Gastroesophageal sphincter (tissue), 4 donors: ENCODE measurements around the gene CDCP2. TPM values are rescaled to one million over a fixed set of nuclear protein-coding genes. Genes with fewer than 3 reads are reported as not detected.

Experiments
- ATAC-seq: fragments of 150-250 bp; one replicate; pipeline ENCODE4 v1.9.1; 2016; ENCODE audit warnings: mild to moderate bottlenecking, moderate library complexity
- H3K27ac ChIP-seq, 4 donors: fragments of 200-600 bp; sonication (generic) in 3 of 4; 1 replicate in 3 of 4; 2 replicates in 1 of 4; pipeline ENCODE4 v1.5.1; 2016 to 2019
- H3K27me3 ChIP-seq: fragments of 200-600 bp; sonication (generic); one replicate; pipeline ENCODE4 v1.5.1; 2019
- H3K36me3 ChIP-seq, 2 donors: fragments of 200-600 bp; sonication (generic); one replicate each; pipeline ENCODE4 v1.5.1; 2019; ENCODE audit warnings: control low read depth in 1 of 2
- H3K4me1 ChIP-seq, 3 donors: fragments of 200-600 bp; sonication (generic); 1 replicate in 2 of 3; 2 replicates in 1 of 3; pipeline ENCODE4 v1.5.1; 2016 to 2019; ENCODE audit warnings: control low read depth in 2 of 3
- H3K4me3 ChIP-seq, 2 donors: fragments of 200-600 bp; sonication (generic); one replicate each; pipeline ENCODE4 v1.5.1; 2019; ENCODE audit warnings: mild to moderate bottlenecking in 1 of 2, moderate library complexity in 1 of 2
- H3K9me3 ChIP-seq, 3 donors: fragments of 200-600 bp; sonication (generic); one replicate each; pipeline ENCODE4 v1.5.1; 2017 to 2019; ENCODE audit warnings: control low read depth in 2 of 3
- EP300 ChIP-seq: sonication (generic); formaldehyde crosslinking; IDR thresholded peaks from one replicate; pipeline ENCODE4 v1.6.1; 2017; ENCODE audit warnings: antibody characterized with exemption, mild to moderate bottlenecking
- POLR2A ChIP-seq, 2 donors: fragments of 450-650 bp; IDR thresholded peaks; one replicate each; pipeline ENCODE4 v1.6.1; 2017; ENCODE audit warnings: antibody characterized with exemption in 2 of 2, mild to moderate bottlenecking in 2 of 2, moderate library complexity in 1 of 2
- POLR2AphosphoS5 ChIP-seq: sonication (generic); formaldehyde crosslinking; IDR thresholded peaks from one replicate; pipeline ENCODE4 v1.6.1; 2017; ENCODE audit warnings: antibody characterized with exemption
- WGBS, 2 donors: methylation state at CpG; one replicate each; pipeline ENCODE4 v1.1.5; 2018; ENCODE audit warnings: low coverage in 1 of 2; 5-methylcytosine and 5-hydroxymethylcytosine counted together
- total RNA-seq, 4 donors: library from RNA; depleted of rRNA; stranded (reverse); fragments of >200 nt; gene quantifications; one replicate each; pipeline ENCODE4 v1.1.0, GENCODE V29; 2016
- TF ChIP-seq, protein P1 (sequence below), 4 experiments: fragments of 200-600 bp in 2 of 4; fragments of 450-650 bp in 2 of 4; sonication (generic) in 1 of 4; IDR thresholded peaks; one replicate each; pipeline ENCODE4 v1.5.1; 2017 to 2019; ENCODE audit warnings: antibody characterized with exemption in 4 of 4, mild to moderate bottlenecking in 2 of 4, moderate library complexity in 2 of 4

The CDCP2 gene
- total RNA-seq, 4 donors from 2014 or later, result 0.13 to 0.23 TPM; not detected in 2

DNA sequence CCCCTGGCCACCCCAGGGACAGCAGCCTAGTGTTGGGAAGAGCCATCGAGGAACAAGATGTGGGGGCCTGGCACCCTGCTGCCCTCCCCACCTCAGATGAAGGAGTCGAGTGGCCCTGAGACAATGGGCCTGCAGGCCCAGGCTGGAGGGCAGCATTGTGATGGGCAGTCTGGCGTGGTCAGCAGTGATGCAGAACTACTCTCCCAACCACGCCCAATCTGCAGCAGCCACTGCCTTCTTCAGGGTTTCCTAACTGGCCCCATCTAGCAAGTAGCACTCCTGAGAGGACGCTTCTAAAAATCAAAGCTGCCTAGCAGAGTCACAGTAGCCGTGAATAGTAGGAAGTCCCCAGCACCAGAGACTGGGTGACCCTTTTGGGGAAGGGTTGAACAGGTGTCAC is 18.5 kb downstream of the CDCP2 start:
- Histone ChIP-seq H3K4me1 (no peaks in the 10 kb centered on the region), H3K36me3 (no peaks in the 10 kb centered on the region), H3K9me3 (no peaks in the 10 kb centered on the region), H3K27ac (no peak overlapping the region), H3K4me3 (no peak overlapping the region), H3K27me3 (no peaks in the 10 kb centered on the region)
- TF ChIP-seq POLR2A (IDR thresholded peaks at IDR 0.05) (no peak), EP300 (no peak), POLR2AphosphoS5 (no peak)
- TF ChIP-seq, protein P1, sequence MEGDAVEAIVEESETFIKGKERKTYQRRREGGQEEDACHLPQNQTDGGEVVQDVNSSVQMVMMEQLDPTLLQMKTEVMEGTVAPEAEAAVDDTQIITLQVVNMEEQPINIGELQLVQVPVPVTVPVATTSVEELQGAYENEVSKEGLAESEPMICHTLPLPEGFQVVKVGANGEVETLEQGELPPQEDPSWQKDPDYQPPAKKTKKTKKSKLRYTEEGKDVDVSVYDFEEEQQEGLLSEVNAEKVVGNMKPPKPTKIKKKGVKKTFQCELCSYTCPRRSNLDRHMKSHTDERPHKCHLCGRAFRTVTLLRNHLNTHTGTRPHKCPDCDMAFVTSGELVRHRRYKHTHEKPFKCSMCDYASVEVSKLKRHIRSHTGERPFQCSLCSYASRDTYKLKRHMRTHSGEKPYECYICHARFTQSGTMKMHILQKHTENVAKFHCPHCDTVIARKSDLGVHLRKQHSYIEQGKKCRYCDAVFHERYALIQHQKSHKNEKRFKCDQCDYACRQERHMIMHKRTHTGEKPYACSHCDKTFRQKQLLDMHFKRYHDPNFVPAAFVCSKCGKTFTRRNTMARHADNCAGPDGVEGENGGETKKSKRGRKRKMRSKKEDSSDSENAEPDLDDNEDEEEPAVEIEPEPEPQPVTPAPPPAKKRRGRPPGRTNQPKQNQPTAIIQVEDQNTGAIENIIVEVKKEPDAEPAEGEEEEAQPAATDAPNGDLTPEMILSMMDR (IDR thresholded peaks at IDR 0.05), result no peak
- WGBS, 2 donors, result 100% methylated on average over 2 of the region's 6 CpGs; no CpG with 5 or more reads in 1 of the 2 donors
- no peak for ATAC-seq

DNA sequence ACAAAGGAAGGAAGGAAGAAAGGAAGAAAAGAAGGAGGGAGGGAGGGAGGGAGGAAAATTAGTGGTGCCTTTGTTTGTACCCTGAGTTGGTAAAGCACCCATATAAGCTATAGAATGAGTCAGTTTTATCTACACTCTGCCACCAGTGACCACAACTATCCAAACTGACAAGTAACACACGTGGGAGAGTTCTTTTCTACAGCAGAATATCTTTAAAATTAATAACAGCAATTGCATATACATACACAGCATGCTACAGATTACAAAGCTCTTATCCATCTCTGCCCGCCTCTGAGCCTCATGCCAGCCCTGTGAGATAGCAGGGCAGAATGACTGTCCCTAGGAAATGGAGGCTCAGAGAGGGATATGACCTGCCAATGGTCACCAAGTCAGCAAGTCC is 20.3 kb downstream of the CDCP2 start:
- Histone ChIP-seq H3K9me3 (no peaks in the 10 kb centered on the region), H3K36me3 (no peaks in the 10 kb centered on the region), H3K4me3 (no peak overlapping the region), H3K4me1 (no peaks in the 10 kb centered on the region), H3K27ac (no peak overlapping the region), H3K27me3 (no peaks in the 10 kb centered on the region)
- 50 to 62% methylated on average over 1 to 2 of the region's 2 CpGs for WGBS, 2 donors
- no peak for ATAC-seq
- TF ChIP-seq POLR2AphosphoS5 (no peak), EP300 (no peak), POLR2A (IDR thresholded peaks at IDR 0.05) (no peak)
- TF ChIP-seq, protein P1 (IDR thresholded peaks at IDR 0.05), result no peak

DNA sequence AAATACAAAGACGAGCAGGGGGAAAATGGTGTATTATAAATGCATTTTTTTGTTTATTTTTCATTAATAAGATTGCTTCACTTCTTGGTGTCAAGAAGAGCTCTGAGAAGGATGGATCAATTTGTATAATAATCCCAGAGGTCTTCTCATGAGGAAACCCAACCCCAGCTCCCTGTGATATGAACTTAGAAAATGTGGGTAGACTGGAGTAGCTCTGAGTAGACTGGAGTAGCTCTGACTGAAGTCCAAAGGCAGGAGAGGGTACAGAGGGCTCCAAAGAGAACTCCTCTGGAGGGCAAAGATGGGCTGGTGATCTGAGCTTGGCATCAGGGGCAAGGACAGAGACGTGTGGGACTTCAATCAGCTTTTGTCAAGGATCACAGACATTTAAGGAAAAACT is 21.4 kb downstream of the CDCP2 start:
- no peaks in the 10 kb centered on the region for H3K4me1 ChIP-seq
- TF ChIP-seq EP300 (no peak), POLR2AphosphoS5 (no peak), POLR2A (IDR thresholded peaks at IDR 0.05) (no peak)
- TF ChIP-seq, protein P1 (IDR thresholded peaks at IDR 0.05), result no peak
- H3K27me3 ChIP-seq, result no peaks in the 10 kb centered on the region
- WGBS, 2 donors, result 70 to 83% methylated on average over 2 of the region's 2 CpGs
- no peak for ATAC-seq
- no peak overlapping the region for H3K27ac ChIP-seq
- no peaks in the 10 kb centered on the region for H3K36me3 ChIP-seq
- H3K9me3 ChIP-seq, result no peaks in the 10 kb centered on the region
- no peak overlapping the region for H3K4me3 ChIP-seq

DNA sequence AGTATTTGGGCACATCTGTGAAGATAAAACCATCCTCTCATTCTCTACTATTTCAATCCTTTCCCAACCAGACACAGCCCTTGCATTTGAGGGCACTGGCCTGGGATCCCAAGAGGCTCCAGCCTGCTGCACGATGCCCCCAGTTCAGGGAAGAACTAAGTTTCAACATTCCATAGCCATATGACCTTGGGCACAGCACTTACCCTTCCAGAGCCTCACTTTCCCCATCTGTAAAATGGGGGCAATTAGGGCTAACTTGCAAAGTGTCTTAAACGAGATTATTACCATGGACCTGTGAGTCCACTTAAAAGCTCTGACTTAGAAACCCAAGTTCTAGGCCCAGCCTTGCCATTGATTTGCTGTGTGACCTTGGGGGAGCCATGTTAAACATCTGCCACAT is 22.9 kb downstream of the CDCP2 start:
- WGBS, 2 donors, result 83% methylated on average over 1 to 2 of the region's 2 CpGs
- Histone ChIP-seq H3K4me1 (no peaks in the 10 kb centered on the region), H3K27me3 (no peaks in the 10 kb centered on the region), H3K27ac (no peak overlapping the region), H3K9me3 (no peaks in the 10 kb centered on the region), H3K4me3 (no peak overlapping the region), H3K36me3 (no peaks in the 10 kb centered on the region)
- ATAC-seq, result no peak
- TF ChIP-seq, protein P1 (IDR thresholded peaks at IDR 0.05), result no peak
- no peak for TF ChIP-seq POLR2AphosphoS5
- no peak for TF ChIP-seq POLR2A (IDR thresholded peaks at IDR 0.05)
- no peak for TF ChIP-seq EP300

DNA sequence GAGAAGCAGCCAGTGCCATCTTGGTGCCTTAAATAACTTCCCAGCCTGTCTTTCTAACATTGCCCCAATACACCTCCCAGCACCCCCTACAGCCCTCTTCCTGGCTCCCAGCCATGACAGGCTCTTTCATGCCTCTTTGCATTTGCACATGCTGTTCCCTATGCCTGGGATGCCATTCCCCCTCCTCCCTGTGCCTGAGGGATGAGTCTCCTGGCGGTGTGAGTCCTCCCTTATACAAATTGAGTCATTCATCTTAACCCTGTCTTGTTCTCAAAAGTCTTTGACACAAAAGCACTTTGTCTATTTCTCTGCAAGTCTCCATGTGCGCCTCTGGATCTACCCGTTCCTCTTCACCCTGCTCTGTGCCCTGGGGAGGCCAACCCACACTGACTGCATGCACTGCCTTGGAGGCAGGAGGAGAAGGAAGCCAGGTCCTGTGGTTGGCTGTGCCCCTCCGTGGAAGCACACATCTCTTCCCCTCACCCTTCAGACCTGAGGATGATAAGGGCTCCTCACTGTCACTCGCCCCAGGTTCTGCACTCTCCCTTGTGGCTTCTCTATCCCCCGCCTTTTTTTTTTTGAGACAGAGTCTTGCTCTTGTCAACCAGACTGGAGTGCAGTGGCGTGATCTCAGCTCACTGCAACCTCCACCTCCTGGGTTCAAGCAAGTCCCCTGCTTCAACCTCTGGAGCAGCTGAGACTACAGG is 25.1 kb downstream of the CDCP2 start:
- ATAC-seq, result no peak
- Histone ChIP-seq H3K27ac (no peak overlapping the region), H3K9me3 (no peaks in the 10 kb centered on the region), H3K4me3 (no peak overlapping the region), H3K4me1 (no peaks in the 10 kb centered on the region), H3K36me3 (no peaks in the 10 kb centered on the region), H3K27me3 (no peaks in the 10 kb centered on the region)
- WGBS, 2 donors, result 70 to 82% methylated on average over 3 to 6 of the region's 7 CpGs
- TF ChIP-seq POLR2AphosphoS5, result no peak
- TF ChIP-seq, protein P1 (IDR thresholded peaks at IDR 0.05), result no peak
- TF ChIP-seq POLR2A (IDR thresholded peaks at IDR 0.05), result no peak
- TF ChIP-seq EP300, result no peak
